Measurements from ENCODE around the gene SH2D7. TPM values are rescaled to one million over a fixed set of nuclear protein-coding genes. Genes with fewer than 3 reads are reported as not detected.

SH2D7 gene
- polyA plus RNA-seq, 1 donor (not counting 4 experiments of a cell fraction or from before 2014, with no cell fraction given): not detected

- FAIRE-seq (no peak), DNase-seq (ENCODE audit: low read depth, low spot score) (no peak)
- Histone ChIP-seq H3K4me3 (ENCODE audit: control insufficient read depth in 2 of 3, extremely low read depth in 1 of 3, insufficient read depth in 2 of 3, low read depth in 1 of 3, low read length in 3 of 3) (no peak overlapping the region), H3K4me1 (ENCODE audit: control insufficient read depth, extremely low read depth, insufficient read depth, low read length) (no peaks in the 10 kb centered on the region), H2AFZ (ENCODE audit: control insufficient read depth, low read length) (no peak overlapping the region), H3K79me2 (ENCODE audit: control insufficient read depth, insufficient read depth, low read length) (no peaks in the 10 kb centered on the region), H3K36me3 (ENCODE audit: control insufficient read depth in 2 of 2, extremely low read depth in 1 of 2, insufficient read depth in 2 of 2, low read length in 2 of 2) (no peaks in the 10 kb centered on the region), H3K4me2 (ENCODE audit: control insufficient read depth, extremely low read depth, insufficient read depth, low read depth, low read length) (no peak overlapping the region), H3K9me1 (ENCODE audit: control insufficient read depth, extremely low read depth, insufficient read depth, low read length) (no peaks in the 10 kb centered on the region), H3K27me3 (ENCODE audit: control insufficient read depth, extremely low read depth, insufficient read depth, low read length) (no peaks in the 10 kb centered on the region), H4K20me1 (ENCODE audit: control insufficient read depth, extremely low read depth, insufficient read depth, low read length) (no peaks in the 10 kb centered on the region), H3K9me3 (ENCODE audit: control insufficient read depth, low read depth, low read length) (no peaks in the 10 kb centered on the region), H3K27ac (ENCODE audit: control insufficient read depth, insufficient read depth, low read length) (no peak overlapping the region), H3K9ac (ENCODE audit: control insufficient read depth, extremely low read depth, insufficient read depth, low read length) (no peak overlapping the region)
- dilution Hi-C loops (cut with MboI; ENCODE audit: extremely low pct_ligation_motif_present, low sequenced_read_pairs): no loop called here
- no peak for TF ChIP-seq CTCF (optimal IDR thresholded peaks at IDR 0.05 in 1 of 3, IDR thresholded peaks at IDR 0.05 in 1 of 3, conservative IDR thresholded peaks at IDR 0.05 in 1 of 3; ENCODE audit: extremely low read depth in 1 of 3, insufficient read depth in 2 of 3, low read length in 3 of 3)
These were observed 6.4 kb upstream of the SH2D7 start for GRCh38 chr15:78085928-78086327.

GRCh38 chr15:78087951-78088772, 4.2 kb upstream of the SH2D7 start:
- H3K9me1 ChIP-seq (ENCODE audit: control insufficient read depth, extremely low read depth, insufficient read depth, low read length): no peaks in the 10 kb centered on the region
- H3K4me1 ChIP-seq (ENCODE audit: control insufficient read depth, extremely low read depth, insufficient read depth, low read length): no peaks in the 10 kb centered on the region
- no peaks in the 10 kb centered on the region for H3K36me3 ChIP-seq (ENCODE audit: control insufficient read depth in 2 of 2, extremely low read depth in 1 of 2, insufficient read depth in 2 of 2, low read length in 2 of 2)
- DNase-seq (ENCODE audit: low read depth, low spot score) (no peak), FAIRE-seq (no peak)
- H2AFZ ChIP-seq (ENCODE audit: control insufficient read depth, low read length): no peak overlapping the region
- no peaks in the 10 kb centered on the region for H3K79me2 ChIP-seq (ENCODE audit: control insufficient read depth, insufficient read depth, low read length)
- H3K4me2 ChIP-seq (ENCODE audit: control insufficient read depth, extremely low read depth, insufficient read depth, low read depth, low read length): no peak overlapping the region
- no peaks in the 10 kb centered on the region for H3K9me3 ChIP-seq (ENCODE audit: control insufficient read depth, low read depth, low read length)
- no peak overlapping the region for H3K27ac ChIP-seq (ENCODE audit: control insufficient read depth, insufficient read depth, low read length)
- TF ChIP-seq CTCF (optimal IDR thresholded peaks at IDR 0.05 in 1 of 3, IDR thresholded peaks at IDR 0.05 in 1 of 3, conservative IDR thresholded peaks at IDR 0.05 in 1 of 3; ENCODE audit: extremely low read depth in 1 of 3, insufficient read depth in 2 of 3, low read length in 3 of 3): no peak
- TF ChIP-seq EZH2 (IDR thresholded peaks at IDR 0.05; ENCODE audit: low read length): no peak
- H3K27me3 ChIP-seq (ENCODE audit: control insufficient read depth, extremely low read depth, insufficient read depth, low read length): peaks cover 2% of the 10 kb centered on the region
- H3K9ac ChIP-seq (ENCODE audit: control insufficient read depth, extremely low read depth, insufficient read depth, low read length): no peak overlapping the region
- no peaks in the 10 kb centered on the region for H4K20me1 ChIP-seq (ENCODE audit: control insufficient read depth, extremely low read depth, insufficient read depth, low read length)
- dilution Hi-C loops (cut with MboI; ENCODE audit: extremely low pct_ligation_motif_present, low sequenced_read_pairs): no loop called here
- H3K4me3 ChIP-seq (ENCODE audit: control insufficient read depth in 2 of 3, extremely low read depth in 1 of 3, insufficient read depth in 2 of 3, low read depth in 1 of 3, low read length in 3 of 3): no peak overlapping the region

Measured in keratinocyte (primary cell).